ENCODE data around the gene PTPRM.

Gene PTPRM

GRCh38 chr18:8357320-8357719 lies 790.2 kb downstream of the PTPRM start:
- DNase-seq = no peak

- DNase-seq = no peak
Observed at GRCh38 chr18:8358033-8358765, 791.1 kb downstream of the PTPRM start.

DNA sequence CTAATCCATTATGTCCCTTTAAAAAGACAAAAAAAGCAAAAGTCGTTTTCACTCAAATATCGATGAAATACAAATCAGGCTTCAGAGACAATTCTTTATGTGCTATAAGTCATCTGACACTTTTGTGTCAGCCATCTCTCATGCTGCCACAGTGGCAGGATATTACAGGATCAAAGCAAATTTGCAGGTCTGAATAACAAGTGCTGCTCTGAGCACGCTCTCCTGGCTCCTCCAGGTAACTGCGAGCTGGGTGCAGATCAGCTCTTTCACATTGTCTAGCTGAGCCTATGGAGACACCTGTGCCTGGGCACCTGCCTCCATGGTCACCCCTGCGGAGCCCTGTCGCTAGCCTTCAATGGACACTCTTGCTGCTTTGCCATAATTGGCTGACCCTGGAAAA lies 792.0 kb downstream of the PTPRM start:
- DNase-seq = no peak

- no peak for DNase-seq
Observed at GRCh38 chr18:8359481-8359880, 792.4 kb downstream of the PTPRM start.

- DNase-seq = no peak
Observed at GRCh38 chr18:8361941-8362471, 794.9 kb downstream of the PTPRM start.

DNA sequence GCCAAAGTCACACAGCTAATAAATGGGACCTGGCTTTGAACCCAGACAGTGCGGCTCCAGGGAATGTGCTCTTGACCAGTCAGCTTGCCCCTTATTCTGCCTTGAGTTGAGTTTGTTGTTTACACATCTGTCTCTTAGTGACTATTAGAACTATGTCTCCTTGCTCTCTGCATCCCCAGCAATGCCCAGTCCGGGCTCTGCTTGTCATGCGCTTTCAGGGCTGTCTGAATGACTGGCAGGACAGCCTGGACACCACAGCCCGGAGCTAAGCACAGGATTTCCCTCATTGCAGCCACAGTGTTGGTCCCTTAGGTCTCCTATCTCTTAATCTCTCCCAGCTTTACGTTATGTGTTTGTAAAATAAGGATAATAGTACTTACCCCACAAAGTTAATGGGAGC lies 795.7 kb downstream of the PTPRM start:
- DNase-seq = no peak

DNA sequence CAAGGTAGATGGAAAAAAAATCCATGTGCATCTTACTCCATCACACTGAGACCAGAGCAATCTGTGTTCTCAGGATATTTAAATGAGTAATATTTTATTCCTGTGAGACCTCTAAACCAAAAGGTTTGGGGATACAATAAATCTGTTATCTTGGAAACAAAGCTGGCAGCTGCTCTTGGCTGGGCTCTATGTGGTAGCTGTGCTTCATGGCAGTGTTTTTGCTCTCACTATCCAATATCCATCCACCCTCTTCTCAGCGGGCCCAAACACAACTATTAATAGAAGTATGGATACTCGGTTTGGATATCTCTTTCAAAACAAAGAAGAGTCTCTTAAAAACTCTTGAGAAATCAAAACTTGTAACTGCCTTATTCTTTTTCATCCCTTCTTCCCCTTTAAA lies 797.3 kb downstream of the PTPRM start:
- no peak for DNase-seq

GRCh38 chr18:8365006-8365405 lies 797.9 kb downstream of the PTPRM start:
- DNase-seq = no peak

GRCh38 chr18:8365528-8365927 lies 798.4 kb downstream of the PTPRM start:
- DNase-seq = no peak

GRCh38 chr18:8366070-8366469 lies 799.0 kb downstream of the PTPRM start:
- DNase-seq = no peak

- DNase-seq = no peak
Observed at GRCh38 chr18:8366656-8367055, 799.5 kb downstream of the PTPRM start.

DNA sequence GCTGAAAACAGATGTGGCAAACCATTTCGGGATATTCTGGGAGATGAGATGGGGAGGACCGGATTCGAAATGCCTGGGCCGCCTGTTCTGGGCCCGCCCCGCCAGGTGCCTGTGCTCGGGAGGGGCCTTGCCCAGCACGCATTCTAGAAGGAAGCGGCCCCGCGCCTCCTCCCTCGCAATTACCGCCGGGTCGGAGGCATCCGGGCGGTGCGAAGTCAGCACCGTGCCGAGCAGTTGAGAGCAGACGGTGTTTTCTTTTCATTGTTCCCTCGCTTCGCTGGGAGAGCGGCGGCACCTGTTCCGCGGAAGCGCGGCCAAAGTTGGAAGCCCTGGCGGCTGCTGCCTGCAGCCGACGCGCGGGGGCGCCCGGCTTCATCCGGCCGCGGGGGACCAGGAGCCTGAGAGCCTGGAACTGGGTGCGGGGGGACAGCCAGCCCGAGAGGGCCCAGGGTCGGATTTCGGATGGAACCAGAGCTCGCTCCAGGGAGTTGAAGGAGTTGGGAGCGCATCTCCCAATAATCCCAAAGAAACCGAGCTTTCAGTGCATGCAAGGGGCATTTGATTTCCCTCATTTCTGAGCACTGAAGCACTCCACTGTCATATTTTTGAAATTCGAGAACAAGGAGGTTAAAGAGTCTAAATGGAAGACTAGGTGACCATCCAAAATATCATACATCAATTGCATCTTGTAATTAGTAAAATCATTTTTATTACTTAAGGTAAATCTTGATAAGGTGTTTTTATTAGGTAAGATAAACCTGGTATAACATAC lies 800.3 kb downstream of the PTPRM start:
- no peak for DNase-seq

GRCh38 chr18:8368512-8369217 lies 801.5 kb downstream of the PTPRM start:
- DNase-seq = no peak

GRCh38 chr18:8373486-8373885 lies 806.4 kb downstream of the PTPRM start:
- no peak for DNase-seq

- no peak for DNase-seq
Observed at GRCh38 chr18:8374676-8375075, 807.6 kb downstream of the PTPRM start.

DNA sequence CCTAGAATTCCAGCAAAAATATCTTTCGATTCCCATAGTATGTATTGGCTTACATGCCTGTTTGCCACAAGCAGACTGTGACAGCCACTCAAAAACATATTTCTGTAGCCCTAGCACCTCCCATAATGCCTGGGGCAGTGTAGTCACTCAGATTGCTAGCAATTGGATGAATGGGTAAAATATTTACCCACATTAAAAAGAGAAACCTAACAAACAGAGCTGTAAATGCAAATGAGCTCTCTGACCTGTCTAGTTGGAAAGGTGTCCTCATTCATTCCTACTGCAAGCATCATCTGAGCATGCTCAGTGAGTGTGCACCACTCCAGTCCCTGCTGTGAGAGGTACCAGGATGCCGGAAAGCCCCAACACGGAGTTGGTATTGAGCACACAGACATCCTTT lies 808.1 kb downstream of the PTPRM start:
- DNase-seq = no peak

DNA sequence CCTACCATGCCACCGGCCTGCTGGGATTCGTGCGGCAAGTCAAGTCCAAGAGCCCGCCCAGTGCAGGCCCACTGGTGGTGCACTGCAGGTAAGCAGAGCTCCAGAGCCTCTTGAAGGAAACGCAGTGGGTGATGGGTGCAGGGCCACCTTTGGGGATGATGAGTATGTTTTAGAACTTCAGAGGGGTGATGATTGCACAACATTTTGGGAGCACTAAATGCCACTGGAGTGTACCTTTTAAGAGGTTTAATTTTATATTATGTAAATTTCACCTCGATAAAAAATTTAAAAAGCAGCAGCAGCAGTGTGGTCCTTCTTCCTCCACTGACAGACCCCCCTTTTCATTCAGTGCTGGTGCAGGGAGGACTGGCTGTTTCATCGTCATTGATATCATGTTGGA lies 809.0 kb downstream of the PTPRM start:
- no peak for DNase-seq

DNA sequence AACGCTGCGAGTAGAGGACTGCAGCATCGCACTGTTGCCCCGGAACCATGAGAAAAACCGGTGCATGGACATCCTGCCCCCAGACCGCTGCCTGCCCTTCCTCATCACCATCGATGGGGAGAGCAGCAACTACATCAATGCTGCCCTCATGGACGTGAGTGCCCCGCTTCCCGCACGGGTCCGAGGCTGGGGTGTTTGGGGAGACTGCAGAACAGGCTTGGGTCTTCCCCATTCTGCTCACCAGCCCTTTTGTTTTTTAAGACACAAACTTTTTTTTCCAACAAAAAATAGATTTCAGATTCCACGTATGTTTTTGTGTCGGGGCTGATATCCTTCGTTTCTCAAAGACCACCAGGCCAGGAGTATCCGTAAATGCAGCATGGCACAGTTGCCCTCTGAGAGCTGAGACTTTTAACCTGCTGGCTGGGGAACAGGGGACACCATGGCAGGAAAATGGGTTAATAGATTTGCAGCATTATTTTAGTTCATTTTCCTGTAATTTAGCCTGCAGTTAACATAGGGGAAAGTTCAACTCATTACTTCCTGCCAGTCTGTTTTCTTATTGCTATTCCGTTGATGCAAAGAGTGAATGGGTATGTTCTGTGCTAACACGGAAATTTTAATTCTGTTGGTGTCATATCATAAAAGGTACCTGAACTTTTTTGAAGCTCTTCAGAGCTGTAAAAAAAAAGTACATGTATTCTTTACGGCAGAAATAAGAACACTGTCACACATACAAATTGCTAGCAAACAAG lies 812.2 kb downstream of the PTPRM start:
- no peak for DNase-seq

DNA sequence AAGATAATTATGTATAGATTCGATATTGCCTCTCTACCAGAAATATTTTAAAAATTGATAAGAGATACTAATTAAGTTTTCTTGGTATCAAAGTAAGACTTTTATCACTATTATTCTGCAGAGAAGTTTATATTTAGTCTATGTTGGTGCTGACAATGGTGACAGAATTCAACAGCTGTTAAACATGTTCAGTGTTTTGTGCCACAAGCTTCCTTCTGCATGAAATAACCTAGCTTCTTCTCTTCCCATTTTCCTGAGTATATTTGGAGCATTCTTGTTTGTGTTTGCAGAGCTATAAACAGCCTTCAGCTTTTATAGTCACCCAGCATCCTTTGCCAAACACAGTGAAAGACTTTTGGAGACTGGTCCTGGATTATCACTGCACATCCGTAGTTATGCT lies 812.9 kb downstream of the PTPRM start:
- no peak for DNase-seq

GRCh38 chr18:8380926-8381325 lies 813.8 kb downstream of the PTPRM start:
- DNase-seq = no peak

GRCh38 chr18:8381821-8382459 lies 814.8 kb downstream of the PTPRM start:
- no peak for DNase-seq

DNA sequence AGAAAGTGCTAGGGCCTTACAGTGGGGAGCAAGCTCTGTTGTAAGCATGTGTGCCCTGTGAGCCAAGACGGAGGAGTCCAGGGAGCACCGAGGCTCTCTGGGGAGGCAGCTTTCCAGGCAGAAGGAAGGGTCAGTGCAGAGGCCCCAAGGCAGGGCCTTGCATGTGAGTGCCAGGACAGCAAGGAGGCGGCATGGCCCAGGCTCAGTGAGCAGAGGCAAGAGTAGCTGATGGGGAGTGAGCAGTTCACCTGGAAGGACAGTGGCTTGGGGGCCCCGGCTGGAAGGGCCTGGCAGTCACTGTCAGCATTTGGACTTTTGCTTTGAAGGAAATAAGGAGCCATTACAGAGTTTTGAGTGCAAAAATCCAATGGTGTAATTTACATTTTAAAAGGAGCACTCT lies 818.3 kb downstream of the PTPRM start:
- no peak for DNase-seq
